WI38 (cell line): ENCODE measurements around the gene KRTAP19-1.

Experiments
- H3K4me3 ChIP-seq: 2 replicates; pipeline ENCODE4 v1.5.1; 2011; ENCODE audit warnings: low read depth, mild to moderate bottlenecking, control low read depth, low read length
- TF ChIP-seq, protein P1 (sequence below): IDR thresholded peaks from 2 replicates; pipeline ENCODE4 v1.5.1; 2012; ENCODE audit warnings: low read depth, mild to moderate bottlenecking, control low read depth, low read length

The KRTAP19-1 gene

GRCh38 chr21:30486180-30486579, 6.0 kb upstream of the KRTAP19-1 start:
- H3K4me3 ChIP-seq = no peak overlapping the region
- TF ChIP-seq, protein P1, sequence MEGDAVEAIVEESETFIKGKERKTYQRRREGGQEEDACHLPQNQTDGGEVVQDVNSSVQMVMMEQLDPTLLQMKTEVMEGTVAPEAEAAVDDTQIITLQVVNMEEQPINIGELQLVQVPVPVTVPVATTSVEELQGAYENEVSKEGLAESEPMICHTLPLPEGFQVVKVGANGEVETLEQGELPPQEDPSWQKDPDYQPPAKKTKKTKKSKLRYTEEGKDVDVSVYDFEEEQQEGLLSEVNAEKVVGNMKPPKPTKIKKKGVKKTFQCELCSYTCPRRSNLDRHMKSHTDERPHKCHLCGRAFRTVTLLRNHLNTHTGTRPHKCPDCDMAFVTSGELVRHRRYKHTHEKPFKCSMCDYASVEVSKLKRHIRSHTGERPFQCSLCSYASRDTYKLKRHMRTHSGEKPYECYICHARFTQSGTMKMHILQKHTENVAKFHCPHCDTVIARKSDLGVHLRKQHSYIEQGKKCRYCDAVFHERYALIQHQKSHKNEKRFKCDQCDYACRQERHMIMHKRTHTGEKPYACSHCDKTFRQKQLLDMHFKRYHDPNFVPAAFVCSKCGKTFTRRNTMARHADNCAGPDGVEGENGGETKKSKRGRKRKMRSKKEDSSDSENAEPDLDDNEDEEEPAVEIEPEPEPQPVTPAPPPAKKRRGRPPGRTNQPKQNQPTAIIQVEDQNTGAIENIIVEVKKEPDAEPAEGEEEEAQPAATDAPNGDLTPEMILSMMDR = no peak

GRCh38 chr21:30482130-30482529, 2.0 kb upstream of the KRTAP19-1 start:
- TF ChIP-seq, protein P1 = no peak
- no peak overlapping the region for H3K4me3 ChIP-seq

- no peak overlapping the region for H3K4me3 ChIP-seq
- TF ChIP-seq, protein P1 = no peak
These were observed 908 bp downstream of the KRTAP19-1 start for GRCh38 chr21:30479259-30479658.

GRCh38 chr21:30478004-30478403, 2.2 kb downstream of the KRTAP19-1 start:
- H3K4me3 ChIP-seq = no peak overlapping the region
- TF ChIP-seq, protein P1 = no peak

- no peak overlapping the region for H3K4me3 ChIP-seq
- TF ChIP-seq, protein P1 = no peak
These were observed 11.1 kb downstream of the KRTAP19-1 start for GRCh38 chr21:30468900-30469714.

DNA sequence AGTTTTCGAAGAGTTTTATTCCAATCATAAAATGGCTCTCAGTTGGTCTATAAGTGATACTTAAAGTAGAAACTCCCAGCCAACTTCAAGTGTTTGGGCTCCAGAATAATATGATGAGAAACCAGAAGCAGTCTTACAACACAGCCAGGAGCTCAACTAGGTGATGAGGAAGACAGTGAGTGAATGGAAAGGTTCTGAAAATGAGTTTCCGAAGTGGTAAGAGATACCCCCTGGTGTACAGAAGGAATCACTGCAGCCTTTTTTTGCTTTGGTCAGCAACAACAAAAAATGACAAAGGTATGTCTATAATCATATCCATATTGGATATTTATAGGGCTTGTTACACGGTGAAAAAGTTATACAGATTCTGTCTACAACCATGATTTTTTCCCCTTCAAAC, 16.5 kb downstream of the KRTAP19-1 start:
- TF ChIP-seq, protein P1 = no peak
- no peak overlapping the region for H3K4me3 ChIP-seq

GRCh38 chr21:30448514-30448913, 31.7 kb downstream of the KRTAP19-1 start:
- TF ChIP-seq, protein P1 = no peak
- H3K4me3 ChIP-seq = no peak overlapping the region
